Measurements from ENCODE around the gene DHRS4L2. TPM values are rescaled to one million over a fixed set of nuclear protein-coding genes. Genes with fewer than 3 reads are reported as not detected.
A peak's percentile ranks its signal among the peaks of the same experiment; 100 is the strongest.
"Not testable (repeated sequence)": the region's sequence is repeated elsewhere in the genome, so short reads cannot be mapped to it uniquely, and the experiment has no call there.

Gene DHRS4L2
- total and polyA plus RNA-seq, 2 donors = 22.4 to 39.6 TPM

GRCh38 chr14:24029687-24030086 is 41.0 kb downstream of the DHRS4L2 start:
- DNase-seq (ENCODE audit: low read depth in 6 of 9, low spot score in 9 of 9); H3K27me3 ChIP-seq (ENCODE audit: control insufficient read depth in 2 of 2, insufficient read depth in 1 of 2, low read length in 1 of 2); H3K4me3 ChIP-seq (ENCODE audit: low read length in 2 of 2); H3K36me3 ChIP-seq (ENCODE audit: control insufficient read depth in 2 of 2, insufficient read depth in 2 of 2, low read length in 1 of 2); H3K27ac ChIP-seq (ENCODE audit: low read depth in 1 of 2, low read length in 1 of 2); H3K4me1 ChIP-seq (ENCODE audit: control insufficient read depth in 2 of 2, insufficient read depth in 2 of 2, low read length in 2 of 2): not testable (repeated sequence)
- 100% methylated on average over 2 of the region's 3 CpGs for WGBS
- peaks cover 0 to 23% of the 10 kb centered on the region in 2 donors for H3K9me3 ChIP-seq (ENCODE audit: control insufficient read depth in 2 of 2, insufficient read depth in 1 of 2, low read length in 1 of 2)

DNA sequence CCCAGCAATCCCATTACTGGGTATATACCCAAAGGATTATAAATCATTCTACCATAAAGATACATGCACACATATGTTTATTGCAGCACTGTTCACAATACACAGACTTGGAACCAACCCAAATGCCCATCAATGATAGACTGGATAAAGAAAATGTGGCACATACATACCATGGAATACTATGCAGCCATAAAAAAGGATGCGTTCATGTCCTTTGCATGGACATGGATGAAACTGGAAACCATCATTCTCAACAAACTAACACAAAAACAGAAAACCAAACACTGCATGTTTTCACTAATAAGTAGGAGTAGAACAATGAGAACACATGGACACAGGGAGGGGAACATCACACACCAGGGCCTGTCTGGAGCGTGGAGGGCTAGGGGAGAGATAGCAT is 42.6 kb downstream of the DHRS4L2 start:
- H3K36me3 ChIP-seq (ENCODE audit: control insufficient read depth in 2 of 2, insufficient read depth in 2 of 2, low read length in 1 of 2); H3K4me3 ChIP-seq (ENCODE audit: low read length in 2 of 2); H3K27me3 ChIP-seq (ENCODE audit: control insufficient read depth in 2 of 2, insufficient read depth in 1 of 2, low read length in 1 of 2); DNase-seq (ENCODE audit: low read depth in 6 of 9, low spot score in 9 of 9); H3K27ac ChIP-seq (ENCODE audit: low read depth in 1 of 2, low read length in 1 of 2): not testable (repeated sequence)
- 96% methylated on average over 2 of the region's 2 CpGs for WGBS
- H3K4me1 ChIP-seq (ENCODE audit: control insufficient read depth in 2 of 2, insufficient read depth in 2 of 2, low read length in 2 of 2) = peaks cover 0 to 12% of the 10 kb centered on the region in 2 donors
- H3K9me3 ChIP-seq (ENCODE audit: control insufficient read depth in 2 of 2, insufficient read depth in 1 of 2, low read length in 1 of 2) = peaks cover 0 to 23% of the 10 kb centered on the region in 2 donors

DNA sequence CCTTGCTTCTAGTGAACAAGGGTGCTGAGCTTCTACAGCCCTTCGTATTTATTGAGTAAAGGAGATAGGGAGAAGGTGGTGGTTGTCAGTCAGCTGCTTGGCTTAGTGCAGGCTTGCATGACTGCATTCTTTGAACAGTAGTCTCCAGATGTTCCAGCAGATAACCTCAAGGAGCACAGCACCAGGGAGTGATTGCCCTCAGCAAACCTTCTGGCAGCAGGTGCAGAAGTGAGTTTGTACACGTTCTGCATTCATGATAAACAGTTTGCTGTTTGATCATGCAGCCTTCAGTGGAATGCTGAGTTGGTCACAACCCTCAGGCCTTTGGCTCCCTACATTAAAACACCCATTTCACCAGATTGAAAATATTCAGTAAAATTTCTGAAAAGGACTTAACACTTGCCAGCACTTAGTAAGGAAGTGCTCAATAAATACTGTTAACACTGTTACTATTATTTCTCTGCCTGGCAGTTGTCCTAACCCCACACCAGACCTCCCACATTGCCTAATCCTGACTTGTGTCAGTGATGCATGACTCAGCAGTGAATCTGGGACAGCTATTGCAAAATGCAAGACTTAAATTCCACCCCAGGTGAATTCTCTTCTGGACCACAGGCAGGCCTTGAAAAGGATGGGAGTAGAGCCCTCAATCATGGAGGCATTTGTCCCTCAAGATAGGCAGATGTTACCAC is 44.1 kb downstream of the DHRS4L2 start:
- Histone ChIP-seq H3K4me1 (ENCODE audit: control insufficient read depth in 2 of 2, insufficient read depth in 2 of 2, low read length in 2 of 2) (peaks cover 0 to 14% of the 10 kb centered on the region in 2 donors), H3K9me3 (ENCODE audit: control insufficient read depth in 2 of 2, insufficient read depth in 1 of 2, low read length in 1 of 2) (peaks cover 0 to 23% of the 10 kb centered on the region in 2 donors), H3K36me3 (ENCODE audit: control insufficient read depth in 2 of 2, insufficient read depth in 2 of 2, low read length in 1 of 2) (no peaks in the 10 kb centered on the region), H3K27ac (ENCODE audit: low read depth in 1 of 2, low read length in 1 of 2) (no peak overlapping the region), H3K27me3 (ENCODE audit: control insufficient read depth in 2 of 2, insufficient read depth in 1 of 2, low read length in 1 of 2) (no peaks in the 10 kb centered on the region), H3K4me3 (ENCODE audit: low read length in 2 of 2) (no peak overlapping the region)
- WGBS = 89% methylated on average over 2 of the region's 2 CpGs
- DNase-seq (ENCODE audit: low read depth in 6 of 9, low spot score in 9 of 9) = no peak

- not testable (repeated sequence) for H3K36me3 ChIP-seq (ENCODE audit: control insufficient read depth in 2 of 2, insufficient read depth in 2 of 2, low read length in 1 of 2); DNase-seq (ENCODE audit: low read depth in 6 of 9, low spot score in 9 of 9); H3K27me3 ChIP-seq (ENCODE audit: control insufficient read depth in 2 of 2, insufficient read depth in 1 of 2, low read length in 1 of 2)
- Histone ChIP-seq H3K4me3 (ENCODE audit: low read length in 2 of 2) (peak overlapping the region; percentile 52 to 57), H3K4me1 (ENCODE audit: control insufficient read depth in 2 of 2, insufficient read depth in 2 of 2, low read length in 2 of 2) (peaks cover 0 to 14% of the 10 kb centered on the region in 2 donors), H3K27ac (ENCODE audit: low read depth in 1 of 2, low read length in 1 of 2) (peak overlapping the region; percentile 76 to 83), H3K9me3 (ENCODE audit: control insufficient read depth in 2 of 2, insufficient read depth in 1 of 2, low read length in 1 of 2) (peaks cover 0 to 23% of the 10 kb centered on the region in 2 donors)
- 59% methylated on average over 3 of the region's 4 CpGs for WGBS
These were observed 47.0 kb downstream of the DHRS4L2 start for GRCh38 chr14:24035769-24036168.

DNA sequence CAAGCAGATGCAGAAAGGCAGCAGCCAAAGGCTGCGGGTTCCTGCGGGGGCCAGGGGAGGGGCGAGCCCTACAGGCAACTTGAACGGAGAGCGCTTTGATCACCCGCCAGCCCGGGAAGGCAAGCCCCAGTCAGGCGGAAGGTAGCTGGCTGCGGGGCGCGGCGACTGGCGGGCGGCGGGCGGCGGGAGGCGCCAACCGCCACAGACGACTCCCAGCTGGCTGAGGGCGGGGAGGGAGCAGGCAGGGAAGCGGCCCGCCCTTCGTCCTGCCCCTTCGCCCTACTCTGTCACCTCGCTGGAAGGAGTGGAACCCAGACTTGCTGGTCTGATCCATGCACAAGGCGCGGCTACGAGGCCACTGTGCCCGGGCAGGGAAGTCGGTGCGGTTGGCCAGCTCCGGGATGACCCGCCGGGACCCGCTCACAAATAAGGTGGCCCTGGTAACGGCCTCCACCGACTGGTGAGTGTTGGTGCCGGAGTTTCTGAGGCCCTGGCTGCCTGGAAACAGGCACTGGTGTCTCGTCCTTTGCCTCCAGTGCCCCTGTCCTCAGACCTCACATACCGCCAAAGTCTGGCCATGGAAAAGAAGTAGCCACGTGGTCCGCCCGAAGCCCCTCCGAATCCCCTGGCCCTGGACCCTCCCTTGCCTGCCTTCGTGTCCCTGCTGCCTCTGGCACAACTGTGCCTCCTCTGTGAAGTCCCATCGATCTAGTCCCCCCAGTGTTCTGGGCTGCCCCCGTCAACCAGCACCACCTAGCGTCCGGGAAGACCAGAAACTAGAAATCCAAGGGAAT is 47.6 kb downstream of the DHRS4L2 start:
- WGBS = under 1% methylated on average over 49 of the region's 50 CpGs
- Histone ChIP-seq H3K9me3 (ENCODE audit: control insufficient read depth in 2 of 2, insufficient read depth in 1 of 2, low read length in 1 of 2) (peaks cover 0 to 23% of the 10 kb centered on the region in 2 donors), H3K27ac (ENCODE audit: low read depth in 1 of 2, low read length in 1 of 2) (peak overlapping the region; percentile 76 to 83), H3K36me3 (ENCODE audit: control insufficient read depth in 2 of 2, insufficient read depth in 2 of 2, low read length in 1 of 2) (no peaks in the 10 kb centered on the region), H3K4me1 (ENCODE audit: control insufficient read depth in 2 of 2, insufficient read depth in 2 of 2, low read length in 2 of 2) (peaks cover 0 to 14% of the 10 kb centered on the region in 2 donors), H3K4me3 (ENCODE audit: low read length in 2 of 2) (peak overlapping the region; percentile 52 to 57), H3K27me3 (ENCODE audit: control insufficient read depth in 2 of 2, insufficient read depth in 1 of 2, low read length in 1 of 2) (no peaks in the 10 kb centered on the region)
- peak in 8 of 9 donors; percentile 45 to 85 (median 64) for DNase-seq (ENCODE audit: low read depth in 6 of 9, low spot score in 9 of 9)

DNA sequence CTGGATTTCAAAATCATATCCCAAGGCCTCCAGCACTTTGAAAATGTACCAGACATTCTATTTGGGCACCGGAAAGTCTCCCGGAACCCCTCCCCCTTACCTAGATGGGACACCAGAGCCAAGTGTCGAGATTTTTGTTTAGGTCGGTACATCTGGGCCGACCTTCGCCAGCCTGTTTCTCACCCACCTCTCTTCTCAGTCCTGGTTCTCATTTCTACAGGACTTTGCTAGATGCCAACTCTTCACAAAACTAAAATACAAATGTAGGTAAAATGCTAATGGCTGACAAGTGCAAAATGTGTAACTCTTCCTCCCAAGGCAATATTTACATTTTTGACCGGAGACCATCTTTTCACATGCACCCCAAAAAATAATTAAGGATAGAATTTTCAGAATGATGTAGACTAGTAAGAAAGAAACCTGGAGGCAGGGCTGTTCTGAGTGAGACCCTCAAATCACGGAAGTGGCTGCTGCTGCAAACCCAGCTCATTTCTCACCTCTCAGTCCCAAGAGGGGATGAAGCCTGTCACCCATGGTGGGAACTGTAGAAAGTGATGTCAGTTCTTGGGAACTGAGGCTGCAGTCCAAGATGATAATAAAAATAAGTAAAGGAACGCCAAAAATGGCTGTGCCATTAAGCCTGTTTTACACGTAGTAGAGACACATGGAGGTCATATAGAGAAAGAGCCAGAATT is 48.4 kb downstream of the DHRS4L2 start:
- Histone ChIP-seq H3K4me1 (ENCODE audit: control insufficient read depth in 2 of 2, insufficient read depth in 2 of 2, low read length in 2 of 2) (peaks cover 0 to 14% of the 10 kb centered on the region in 2 donors), H3K4me3 (ENCODE audit: low read length in 2 of 2) (peak overlapping the region; percentile 52 to 57), H3K9me3 (ENCODE audit: control insufficient read depth in 2 of 2, insufficient read depth in 1 of 2, low read length in 1 of 2) (peaks cover 0 to 20% of the 10 kb centered on the region in 2 donors)
- not testable (repeated sequence) for DNase-seq (ENCODE audit: low read depth in 6 of 9, low spot score in 9 of 9); H3K36me3 ChIP-seq (ENCODE audit: control insufficient read depth in 2 of 2, insufficient read depth in 2 of 2, low read length in 1 of 2); H3K27me3 ChIP-seq (ENCODE audit: control insufficient read depth in 2 of 2, insufficient read depth in 1 of 2, low read length in 1 of 2); H3K27ac ChIP-seq (ENCODE audit: low read depth in 1 of 2, low read length in 1 of 2)
- 56% methylated on average over 10 of the region's 10 CpGs for WGBS

GRCh38 chr14:24037658-24038037 is 48.9 kb downstream of the DHRS4L2 start:
- peaks cover 0 to 14% of the 10 kb centered on the region in 2 donors for H3K4me1 ChIP-seq (ENCODE audit: control insufficient read depth in 2 of 2, insufficient read depth in 2 of 2, low read length in 2 of 2)
- H3K4me3 ChIP-seq (ENCODE audit: low read length in 2 of 2) = no peak overlapping the region
- H3K27ac ChIP-seq (ENCODE audit: low read depth in 1 of 2, low read length in 1 of 2) = no peak overlapping the region
- no peaks in the 10 kb centered on the region for H3K36me3 ChIP-seq (ENCODE audit: control insufficient read depth in 2 of 2, insufficient read depth in 2 of 2, low read length in 1 of 2)
- 96% methylated on average over 14 of the region's 14 CpGs for WGBS
- DNase-seq (ENCODE audit: low read depth in 6 of 9, low spot score in 9 of 9) = no peak
- no peaks in the 10 kb centered on the region for H3K27me3 ChIP-seq (ENCODE audit: control insufficient read depth in 2 of 2, insufficient read depth in 1 of 2, low read length in 1 of 2)
- H3K9me3 ChIP-seq (ENCODE audit: control insufficient read depth in 2 of 2, insufficient read depth in 1 of 2, low read length in 1 of 2) = peaks cover 0 to 14% of the 10 kb centered on the region in 2 donors

DNA sequence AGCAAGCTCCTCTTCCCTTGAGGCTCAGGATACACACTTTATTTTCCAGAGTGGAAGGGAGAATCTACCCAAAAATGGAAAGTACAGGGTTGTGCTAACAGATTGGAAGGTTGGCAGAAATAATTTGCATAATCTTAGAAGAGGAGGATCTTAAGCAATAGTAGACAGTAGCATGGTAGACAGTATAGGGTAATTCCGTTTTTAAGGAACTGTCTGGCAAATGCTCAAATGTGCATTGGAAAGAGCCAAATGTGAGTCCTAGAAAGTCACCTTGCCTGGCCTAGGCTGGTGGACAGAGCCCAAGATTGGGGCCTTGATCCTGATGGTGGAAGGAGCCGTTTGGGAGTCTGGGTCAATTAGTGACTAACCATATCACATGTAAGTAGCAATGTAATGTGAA is 50.0 kb downstream of the DHRS4L2 start:
- Histone ChIP-seq H3K4me3 (ENCODE audit: low read length in 2 of 2) (no peak overlapping the region), H3K27ac (ENCODE audit: low read depth in 1 of 2, low read length in 1 of 2) (no peak overlapping the region), H3K27me3 (ENCODE audit: control insufficient read depth in 2 of 2, insufficient read depth in 1 of 2, low read length in 1 of 2) (no peaks in the 10 kb centered on the region), H3K9me3 (ENCODE audit: control insufficient read depth in 2 of 2, insufficient read depth in 1 of 2, low read length in 1 of 2) (peaks cover 0 to 6% of the 10 kb centered on the region in 2 donors), H3K36me3 (ENCODE audit: control insufficient read depth in 2 of 2, insufficient read depth in 2 of 2, low read length in 1 of 2) (no peaks in the 10 kb centered on the region), H3K4me1 (ENCODE audit: control insufficient read depth in 2 of 2, insufficient read depth in 2 of 2, low read length in 2 of 2) (peaks cover 0 to 14% of the 10 kb centered on the region in 2 donors)
- DNase-seq (ENCODE audit: low read depth in 6 of 9, low spot score in 9 of 9) = no peak
- 97% methylated on average over 2 of the region's 2 CpGs for WGBS

DNA sequence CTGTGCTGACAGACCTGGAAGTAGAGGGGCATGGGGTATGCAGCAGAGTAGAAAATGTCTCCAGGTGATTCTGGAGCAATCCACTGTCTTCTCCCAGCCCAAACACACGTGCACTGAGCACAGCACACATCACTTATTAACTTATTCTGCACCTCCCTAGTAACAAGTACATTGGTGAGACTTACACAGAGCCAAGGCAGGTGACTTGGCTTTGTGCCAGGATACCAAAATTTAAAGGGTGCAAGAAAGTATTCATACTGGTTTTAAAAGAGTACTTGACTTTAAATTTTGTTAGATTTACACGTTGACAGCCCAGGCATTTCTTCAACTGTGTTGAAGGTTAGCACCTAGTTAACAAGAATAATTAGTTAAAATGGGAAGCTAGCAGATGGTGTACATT is 52.0 kb downstream of the DHRS4L2 start:
- Histone ChIP-seq H3K4me3 (ENCODE audit: low read length in 2 of 2) (no peak overlapping the region), H3K27me3 (ENCODE audit: control insufficient read depth in 2 of 2, insufficient read depth in 1 of 2, low read length in 1 of 2) (no peaks in the 10 kb centered on the region), H3K4me1 (ENCODE audit: control insufficient read depth in 2 of 2, insufficient read depth in 2 of 2, low read length in 2 of 2) (peaks cover 0 to 6% of the 10 kb centered on the region in 2 donors), H3K36me3 (ENCODE audit: control insufficient read depth in 2 of 2, insufficient read depth in 2 of 2, low read length in 1 of 2) (no peaks in the 10 kb centered on the region), H3K9me3 (ENCODE audit: control insufficient read depth in 2 of 2, insufficient read depth in 1 of 2, low read length in 1 of 2) (no peaks in the 10 kb centered on the region), H3K27ac (ENCODE audit: low read depth in 1 of 2, low read length in 1 of 2) (no peak overlapping the region)
- WGBS = 83% methylated on average over 2 of the region's 2 CpGs
- no peak for DNase-seq (ENCODE audit: low read depth in 6 of 9, low spot score in 9 of 9)

All from thymus (tissue), 11 donors.